Ureter (tissue), 1 donor: ENCODE results near the gene NPAS4. TPM values are rescaled to one million over a fixed set of nuclear protein-coding genes. Genes with fewer than 3 reads are reported as not detected.
"Not testable (repeated sequence)": the region's sequence is repeated elsewhere in the genome, so short reads cannot be mapped to it uniquely, and the experiment has no call there.

Source experiments
- DNase-seq: peaks from one replicate; pipeline ENCODE4 v3.0.0-alpha.2; 2020; ENCODE audit warnings: low spot score
- total RNA-seq: library from RNA; stranded (reverse); gene quantifications from one replicate; pipeline ENCODE4 v1.2.4, GENCODE V29; 2023
- donor health status: DM: yes; HTN: yes; CAD: no.

Gene NPAS4
- total RNA-seq, 1 donor from 2014 or later = 1.2 TPM

DNA sequence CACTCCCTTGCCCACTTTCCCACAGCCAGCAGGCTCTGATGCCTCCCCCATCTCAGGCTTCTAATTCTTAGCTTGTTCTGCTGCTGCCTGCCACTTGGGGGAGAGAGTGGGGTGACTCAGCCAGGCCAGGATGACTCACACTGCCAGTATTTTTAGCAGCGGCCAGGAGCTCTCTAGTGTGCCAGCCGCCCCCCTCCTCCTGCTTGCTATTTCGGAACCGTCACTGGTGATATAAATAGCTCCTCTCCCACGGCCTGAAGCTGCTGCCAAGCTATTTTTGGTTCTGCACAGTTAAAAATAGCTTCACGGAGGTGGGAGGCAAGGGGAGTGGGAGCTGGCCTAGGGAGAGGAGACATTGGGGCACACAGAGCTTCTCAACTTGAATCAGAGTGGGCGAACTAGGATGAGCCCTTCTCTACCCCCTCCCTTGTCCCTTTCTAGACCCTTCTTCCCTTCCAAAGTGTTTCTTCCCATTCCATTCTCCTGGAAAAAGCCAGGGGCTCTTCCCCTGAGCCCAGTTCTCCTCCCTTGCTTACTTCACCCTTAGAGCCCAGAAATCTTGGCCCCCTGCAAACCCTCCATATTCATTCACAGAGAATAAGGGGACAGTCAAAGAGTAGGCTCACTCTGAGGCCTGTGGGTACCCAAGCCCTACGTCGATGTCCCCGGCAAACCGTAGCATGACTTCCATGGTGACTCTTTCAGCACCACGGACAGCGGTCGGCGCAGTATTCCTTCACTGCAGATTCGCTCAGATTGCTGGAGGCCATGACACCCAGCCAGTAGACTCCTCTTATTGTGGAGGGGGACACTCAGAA is 2.5 kb upstream of the NPAS4 start:
- DNase-seq = peak; percentile 78

DNA sequence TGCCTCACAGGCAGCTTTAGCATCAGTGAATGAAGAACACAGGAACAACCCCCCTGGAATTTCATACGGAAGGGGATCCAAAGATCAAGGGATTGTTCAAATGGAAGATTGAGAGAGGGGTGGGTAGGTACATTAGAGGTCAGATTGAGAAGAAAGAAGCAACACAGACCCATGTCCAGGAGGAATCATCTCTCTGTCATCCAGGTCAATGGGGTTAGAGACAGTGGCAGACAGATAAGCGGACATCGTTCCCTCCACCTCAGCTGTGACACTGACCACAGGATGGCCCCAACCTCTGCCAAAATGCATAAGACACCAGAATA is 1.9 kb upstream of the NPAS4 start:
- no peak for DNase-seq

DNA sequence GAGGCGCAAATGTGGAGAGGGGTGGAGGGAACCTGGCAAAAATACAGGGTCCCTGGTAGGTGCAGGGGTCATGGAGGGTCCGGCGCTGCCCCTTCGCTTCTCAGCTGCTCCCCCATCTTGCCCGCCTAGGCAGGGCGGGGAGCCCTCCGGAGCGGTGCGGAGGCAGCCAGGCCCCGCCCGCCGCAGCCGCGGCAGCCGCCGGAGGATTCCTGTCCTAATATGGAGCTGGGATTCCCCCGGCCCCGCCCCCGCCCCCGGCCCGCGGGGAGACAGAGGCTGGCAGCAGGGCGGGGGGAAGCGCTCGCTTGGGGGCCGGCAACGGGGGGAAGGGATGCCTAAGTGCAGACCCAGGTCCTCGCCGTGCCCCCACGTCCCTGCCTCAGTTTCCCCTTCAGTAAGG is 1.0 kb upstream of the NPAS4 start:
- no peak for DNase-seq

DNA sequence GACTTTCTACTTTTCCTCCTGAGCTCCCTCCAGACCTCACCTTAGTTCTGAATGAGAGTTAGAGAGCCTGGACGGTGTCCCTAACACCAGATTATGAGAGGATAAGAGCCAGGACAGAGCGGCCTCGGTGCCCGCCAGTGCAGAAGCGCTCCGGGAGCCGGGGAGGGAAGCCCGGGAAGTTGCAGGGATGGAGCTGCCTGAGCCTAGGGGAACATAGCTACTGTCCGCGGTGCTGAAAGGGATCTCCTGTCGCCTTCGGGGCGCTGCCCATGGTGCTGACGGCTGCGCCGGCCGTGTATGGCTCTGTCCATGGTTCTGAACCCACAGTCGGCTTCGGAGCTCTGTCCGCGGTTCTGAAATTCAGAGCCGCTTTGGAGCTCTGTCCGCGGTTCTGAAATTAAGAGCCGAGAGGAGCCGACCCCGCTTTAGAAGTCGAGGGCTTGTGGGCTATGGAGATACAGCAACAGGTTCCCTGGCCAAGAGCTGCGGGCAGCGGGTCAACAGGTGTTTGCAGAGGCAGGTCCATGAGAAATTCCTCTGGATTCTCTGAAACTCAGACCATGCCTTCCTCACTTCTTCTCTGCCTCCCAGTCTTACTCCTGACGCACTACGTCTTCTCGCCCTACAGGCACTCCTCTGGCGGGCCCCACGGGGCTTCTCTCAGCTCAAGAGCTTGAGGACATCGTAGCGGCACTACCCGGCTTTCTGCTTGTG is 814 bp downstream of the NPAS4 start:
- DNase-seq = peak; percentile 92

DNA sequence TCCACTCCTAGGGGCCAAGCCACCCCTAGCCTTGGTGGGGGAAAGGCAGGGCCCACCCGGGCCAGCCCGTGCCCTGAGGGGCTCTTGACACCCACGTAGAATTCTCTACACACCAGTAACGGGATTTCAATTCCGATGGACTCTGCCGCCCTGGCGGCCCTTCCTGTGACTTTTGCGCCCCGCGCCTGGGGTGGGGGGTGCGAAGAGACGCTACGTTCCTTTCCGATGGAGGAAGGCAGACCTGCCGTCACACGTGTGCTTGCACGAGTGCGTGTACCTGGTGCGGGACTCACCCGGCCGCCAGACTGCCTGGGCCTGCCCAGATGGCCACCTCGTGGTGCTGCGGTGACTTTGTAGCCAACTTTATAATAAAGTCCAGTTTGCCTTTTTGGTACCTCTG is 5.5 kb downstream of the NPAS4 start:
- DNase-seq = no peak

DNA sequence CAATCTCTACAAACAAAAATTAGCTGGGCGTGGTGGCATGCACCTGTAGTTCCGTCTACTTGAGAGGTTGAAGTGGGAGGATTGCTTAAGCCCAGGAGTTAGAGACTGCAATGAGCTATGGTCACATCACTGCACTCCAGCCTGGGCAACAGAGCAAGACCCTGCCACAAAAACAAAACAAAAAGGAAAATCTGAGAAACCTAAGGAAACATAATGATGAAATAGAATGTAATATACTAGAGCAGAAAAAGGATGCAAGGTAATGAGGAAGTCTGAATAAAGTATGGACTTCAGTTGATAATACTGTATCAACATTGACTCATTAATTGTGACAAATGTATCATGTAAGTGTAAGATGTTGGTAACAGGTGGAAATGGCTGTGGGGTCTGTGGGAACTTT is 8.1 kb downstream of the NPAS4 start:
- no peak for DNase-seq

DNA sequence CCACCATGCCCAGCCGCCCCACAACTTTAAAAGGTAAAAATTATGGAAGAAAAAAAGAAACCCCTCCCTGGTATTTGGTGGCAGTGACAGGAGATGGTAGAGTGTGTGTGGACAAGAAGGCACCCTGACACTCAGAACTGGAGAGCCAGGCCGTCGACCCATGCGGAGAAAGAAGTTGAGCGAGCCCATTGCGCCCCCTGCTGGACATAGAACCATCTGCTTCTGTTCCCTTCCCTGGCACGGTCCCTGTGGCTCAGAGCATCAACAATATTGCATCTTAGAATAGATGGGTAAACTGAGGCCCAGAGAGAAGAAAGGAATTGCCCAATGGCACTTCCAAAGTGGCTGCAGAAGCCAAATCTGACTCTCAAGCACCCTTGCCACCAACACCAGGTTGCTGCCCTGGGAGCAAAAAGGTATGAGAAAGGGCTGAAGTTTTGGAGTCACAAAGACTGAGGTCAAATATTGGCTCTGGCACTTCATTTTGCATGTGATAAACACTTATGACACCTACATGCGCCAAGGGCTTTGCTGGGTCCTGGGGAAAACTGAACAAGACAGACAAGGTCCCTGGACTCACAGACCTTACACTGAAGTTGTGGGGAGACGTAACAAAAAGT is 9.3 kb downstream of the NPAS4 start:
- DNase-seq = peak; percentile 66

DNA sequence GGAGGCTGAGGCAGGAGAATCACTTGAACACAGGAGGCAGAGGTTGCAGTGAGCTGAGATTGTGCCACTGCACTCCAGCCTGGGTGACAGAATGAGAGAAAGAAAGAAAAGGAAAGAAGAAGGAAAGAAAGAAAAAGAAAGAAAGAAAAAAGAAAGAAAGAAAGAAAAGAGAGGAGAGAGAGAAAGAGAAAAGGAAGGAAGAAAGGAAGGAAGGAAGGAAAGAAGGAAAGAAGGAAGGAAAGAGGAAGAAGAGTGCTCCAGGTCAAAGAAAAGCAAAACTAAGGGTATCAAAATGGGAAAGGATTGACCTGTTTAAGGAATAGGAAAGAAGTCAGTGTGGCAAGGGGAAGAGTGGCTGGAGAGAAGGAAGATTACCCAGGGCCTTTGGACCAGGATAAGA is 10.5 kb downstream of the NPAS4 start:
- DNase-seq = not testable (repeated sequence)

DNA sequence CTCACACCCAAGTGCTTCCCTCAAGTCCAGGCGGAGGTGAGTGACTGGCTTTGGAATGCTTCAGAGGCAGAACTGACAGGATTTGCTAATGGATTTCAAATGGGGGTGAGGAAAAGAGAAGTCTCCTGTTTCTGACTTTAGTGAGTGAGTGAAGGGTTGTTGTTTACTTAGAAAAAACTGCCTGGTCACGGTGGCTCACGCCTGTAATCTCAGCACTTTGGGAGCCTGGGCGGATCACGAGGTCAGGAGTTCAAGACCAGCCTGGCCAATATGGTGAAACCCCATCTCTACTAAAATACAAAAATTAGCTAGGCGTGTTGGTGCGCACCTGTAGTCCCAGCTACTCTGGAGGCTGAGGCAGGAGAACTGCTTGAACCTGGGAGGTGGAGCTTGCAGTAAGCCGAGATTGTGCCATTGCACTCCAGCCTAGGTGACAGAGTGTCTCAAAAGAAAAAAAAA is 11.1 kb downstream of the NPAS4 start:
- DNase-seq = not testable (repeated sequence)

DNA sequence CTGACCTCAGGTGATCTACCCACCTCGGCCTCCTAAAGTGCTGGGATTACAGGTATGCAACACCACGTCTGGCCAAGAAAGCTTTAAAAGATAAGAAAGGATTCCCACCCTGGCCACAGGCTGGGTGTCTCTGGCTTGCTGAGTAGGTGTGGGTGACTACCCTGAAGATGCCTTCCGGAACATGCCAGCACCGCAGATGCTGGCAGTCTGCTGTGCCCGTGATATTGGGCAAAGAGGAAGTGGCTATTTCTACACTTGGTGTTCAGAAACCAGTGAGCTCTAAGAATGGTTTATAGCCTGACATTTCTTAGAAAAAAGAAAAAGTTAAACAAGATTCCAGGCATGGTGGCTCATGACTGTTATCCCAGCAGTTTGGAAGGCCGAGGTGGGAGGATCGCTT is 11.8 kb downstream of the NPAS4 start:
- no peak for DNase-seq

DNA sequence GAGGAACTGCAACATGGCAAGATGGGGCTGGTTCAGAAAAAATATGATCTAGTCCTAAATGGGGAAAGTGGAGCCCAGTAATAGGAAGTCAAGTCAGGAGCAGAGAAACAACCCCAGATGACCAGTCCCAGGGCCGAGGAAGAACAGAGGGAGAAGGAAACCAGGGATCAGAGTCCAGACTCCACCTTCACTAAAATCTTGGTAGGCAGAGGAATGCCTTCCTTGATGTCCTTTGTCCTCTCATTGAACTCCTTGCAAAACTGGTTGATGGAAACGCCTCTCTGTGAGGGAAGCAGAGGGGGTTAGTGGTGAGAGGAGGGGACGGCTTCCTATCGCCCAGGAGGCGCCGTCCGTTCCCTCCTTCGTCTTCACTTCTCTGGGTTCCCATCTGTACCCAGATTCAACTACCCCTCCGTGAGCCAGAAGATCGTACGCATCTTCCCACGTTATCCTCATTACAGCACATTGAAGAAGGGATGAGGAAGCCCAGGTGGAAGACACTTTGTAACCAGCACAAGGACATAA is 17.2 kb downstream of the NPAS4 start:
- DNase-seq = no peak

DNA sequence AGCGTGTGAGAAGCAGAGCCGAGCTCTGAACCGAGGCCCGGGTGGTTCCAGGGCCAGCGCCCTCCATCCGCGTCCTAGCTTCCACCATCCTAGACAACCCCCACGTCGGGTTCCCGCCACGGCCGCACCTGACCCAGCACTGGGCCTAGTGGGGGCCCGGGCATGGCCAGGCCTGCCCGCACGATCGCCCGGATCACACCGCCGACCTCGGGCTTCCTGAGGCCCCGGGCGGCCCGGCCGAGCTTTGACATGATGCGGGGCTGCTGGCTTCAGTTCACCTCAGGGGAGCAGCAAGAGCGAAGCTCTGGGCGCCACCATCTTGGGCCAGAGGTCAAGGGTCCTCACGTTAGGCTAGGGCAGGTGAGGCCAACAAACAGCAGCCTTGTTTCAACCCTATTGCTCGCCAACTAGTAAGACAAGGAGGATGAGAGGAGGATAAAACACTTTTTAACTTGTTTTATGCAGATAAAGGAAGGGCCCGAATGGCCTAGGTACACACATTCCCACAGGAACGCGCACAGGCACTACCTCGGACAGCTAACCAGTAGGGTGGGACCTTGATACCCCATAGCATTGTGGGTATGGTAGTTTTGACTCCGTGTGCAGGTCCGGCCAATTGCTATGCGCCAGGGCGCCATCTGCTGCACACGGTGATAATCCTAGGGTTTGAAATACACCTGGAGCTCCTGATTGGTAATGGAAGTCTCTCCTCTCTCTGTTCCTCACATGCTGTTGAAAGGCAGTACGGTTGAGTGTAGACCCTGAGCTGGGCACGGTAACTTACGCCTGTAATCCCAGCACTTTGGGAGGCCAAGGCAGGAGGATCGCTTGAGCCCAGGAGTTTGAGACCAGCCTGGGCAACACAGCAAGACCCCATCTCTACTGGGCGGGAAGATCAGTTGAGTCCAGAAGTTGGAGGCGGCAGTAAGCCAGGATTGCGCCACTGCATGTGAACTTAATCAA is 17.9 kb downstream of the NPAS4 start, which contains the start of gene MRPL11:
Gene MRPL11, minus strand, starts transcription at position 345 of the 963 bp plus-strand sequence. Its CDS starts 94 bp downstream, at position 251.
- DNase-seq = peak; percentile 86

DNA sequence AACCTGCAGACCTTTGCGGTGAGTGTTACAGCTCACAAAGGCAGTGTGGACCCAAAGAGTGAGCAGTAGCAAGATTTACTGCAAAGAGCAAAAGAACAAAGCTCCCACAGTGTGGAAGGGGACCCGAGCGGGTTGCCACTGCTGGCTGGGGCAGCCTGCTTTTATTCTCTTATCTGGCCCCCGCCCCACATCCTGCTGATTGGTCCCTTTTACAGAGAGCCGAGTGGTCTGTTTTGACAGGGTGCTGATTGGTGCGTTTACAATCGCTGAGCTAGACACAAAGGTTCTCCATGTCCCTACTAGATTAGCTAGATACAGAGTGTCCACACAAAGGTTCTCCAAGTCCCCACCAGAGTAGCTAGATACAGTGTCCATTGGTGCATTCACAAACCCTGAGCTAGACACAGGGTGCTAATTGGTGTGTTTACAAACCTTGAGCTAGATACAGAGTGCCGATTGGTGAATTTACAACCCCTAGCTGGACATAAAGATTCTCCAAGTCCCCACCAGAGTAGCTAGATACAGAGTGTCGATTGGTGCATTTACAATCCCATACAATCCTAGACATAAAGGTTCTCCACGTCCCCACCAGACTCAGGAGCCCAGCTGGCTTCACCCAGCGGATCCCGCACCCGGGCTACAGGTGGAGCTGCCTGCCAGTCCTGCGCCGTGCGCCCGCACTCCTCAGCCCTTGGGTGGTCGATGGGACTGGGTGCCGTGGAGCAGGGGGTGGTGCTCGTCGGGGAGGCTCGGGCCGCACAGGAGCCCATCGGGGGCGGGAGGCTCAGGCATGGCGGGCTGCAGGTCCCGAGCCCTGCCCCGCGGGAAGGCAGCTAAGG is 19.5 kb downstream of the NPAS4 start:
- DNase-seq = not testable (repeated sequence)

DNA sequence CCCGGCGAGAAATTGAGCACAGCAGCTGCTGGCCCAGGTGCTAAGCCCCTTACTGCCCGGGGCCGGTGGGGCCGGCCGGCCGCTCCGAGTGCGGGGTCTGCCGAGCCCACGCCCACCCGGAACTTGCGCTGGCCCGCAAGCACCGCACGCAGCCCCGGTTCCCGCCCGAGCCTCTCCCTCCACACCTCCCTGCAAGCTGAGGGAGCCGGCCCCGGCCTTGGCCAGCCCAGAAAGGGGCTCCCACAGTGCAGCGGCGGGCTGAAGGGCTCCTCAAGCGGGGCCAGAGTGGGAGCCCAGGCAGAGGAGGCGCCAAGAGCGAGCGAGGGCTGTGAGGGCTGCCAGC is 20.1 kb downstream of the NPAS4 start:
- DNase-seq = not testable (repeated sequence)

DNA sequence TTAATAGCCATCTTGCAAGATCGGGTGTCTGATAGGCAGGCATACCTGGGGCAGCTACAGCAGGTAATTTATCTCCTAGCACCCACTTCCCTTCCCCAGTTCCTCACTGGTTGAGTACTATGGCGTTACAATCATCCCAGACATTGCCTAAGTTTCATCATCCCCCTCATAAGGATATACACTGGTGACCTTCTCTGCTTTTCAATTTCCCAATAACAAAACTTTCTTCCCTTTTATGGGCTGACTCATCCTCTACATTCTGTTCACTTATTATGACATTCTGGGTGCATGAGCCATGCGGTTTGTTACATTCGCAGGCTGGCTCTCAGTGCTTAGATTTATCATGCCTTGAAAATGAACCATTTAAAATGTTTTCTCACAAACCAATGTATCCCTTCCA is 22.8 kb downstream of the NPAS4 start:
- DNase-seq = no peak

DNA sequence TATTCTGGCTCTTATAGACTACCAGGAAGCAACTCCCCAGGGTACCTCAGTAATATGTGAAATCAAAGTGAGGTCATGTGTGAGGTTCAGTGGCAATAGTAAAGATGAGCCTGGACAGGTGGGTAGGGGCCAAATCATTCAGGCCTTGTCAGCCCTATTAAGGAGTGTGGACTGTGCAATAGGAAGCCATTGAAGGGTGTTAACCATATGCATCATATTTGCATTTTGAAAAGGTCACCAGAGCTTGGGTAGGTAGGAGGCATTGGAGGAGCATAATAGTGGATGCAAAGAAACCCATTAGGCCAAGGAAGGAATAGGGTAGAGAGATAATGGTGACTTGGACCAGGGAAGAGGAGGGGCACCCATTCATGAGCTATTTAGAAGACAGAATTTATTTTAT is 26.2 kb downstream of the NPAS4 start:
- no peak for DNase-seq

DNA sequence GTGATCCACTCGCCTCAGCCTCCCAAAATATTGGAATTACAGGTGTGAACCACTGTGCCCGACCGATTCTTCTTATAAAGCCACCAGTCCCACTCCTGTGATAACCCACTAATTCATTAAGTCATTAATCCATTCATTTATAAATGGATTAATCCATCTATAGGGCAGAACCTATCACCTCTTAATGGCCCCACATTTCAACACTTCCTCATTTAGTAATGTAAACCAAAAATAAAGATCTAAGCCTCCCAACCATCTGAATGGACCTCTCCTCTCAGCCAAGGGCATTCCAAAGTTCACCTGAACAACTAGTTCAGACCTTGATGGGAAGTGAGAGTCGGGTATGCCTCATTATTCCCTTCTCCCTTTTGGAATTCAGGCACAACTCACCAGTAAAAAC is 27.7 kb downstream of the NPAS4 start:
- DNase-seq = no peak

DNA sequence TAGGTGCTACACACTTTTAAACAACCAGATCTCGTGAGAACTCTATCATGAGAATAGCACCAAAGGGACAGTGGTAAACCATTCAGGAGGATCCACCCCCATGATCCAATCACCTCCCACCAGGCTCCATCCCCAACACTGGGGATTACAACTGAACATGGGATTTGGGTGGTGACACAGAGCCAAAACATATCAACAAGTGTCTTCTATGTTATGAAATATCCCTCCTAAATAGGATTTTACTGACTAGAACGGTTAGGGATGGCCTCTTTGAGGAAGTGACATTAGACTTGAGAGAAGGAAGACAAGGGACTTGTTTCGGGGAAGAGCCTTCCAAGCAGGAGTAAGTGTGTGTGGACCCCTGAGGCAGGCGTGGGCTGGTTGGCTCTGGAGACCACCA is 29.7 kb downstream of the NPAS4 start:
- DNase-seq = no peak

DNA sequence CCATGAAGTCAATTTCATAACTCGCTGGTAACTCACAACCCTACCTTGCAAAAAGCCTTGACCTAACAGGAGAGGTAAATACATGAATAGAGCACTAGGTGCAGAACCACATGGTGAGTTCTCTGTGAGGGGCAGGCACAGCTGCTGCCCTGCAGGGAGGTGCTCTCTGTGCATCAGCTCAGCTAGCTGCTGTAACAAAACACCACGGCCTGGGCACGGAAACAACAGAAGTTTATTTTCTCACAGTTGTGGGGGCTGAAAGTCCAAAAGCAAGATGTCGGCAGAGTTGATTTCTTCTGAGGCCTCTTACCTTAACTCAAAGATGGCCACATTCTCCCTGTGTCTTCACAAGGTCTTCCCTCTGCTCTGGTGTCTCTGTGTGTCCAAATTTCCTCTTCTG is 30.8 kb downstream of the NPAS4 start:
- no peak for DNase-seq

DNA sequence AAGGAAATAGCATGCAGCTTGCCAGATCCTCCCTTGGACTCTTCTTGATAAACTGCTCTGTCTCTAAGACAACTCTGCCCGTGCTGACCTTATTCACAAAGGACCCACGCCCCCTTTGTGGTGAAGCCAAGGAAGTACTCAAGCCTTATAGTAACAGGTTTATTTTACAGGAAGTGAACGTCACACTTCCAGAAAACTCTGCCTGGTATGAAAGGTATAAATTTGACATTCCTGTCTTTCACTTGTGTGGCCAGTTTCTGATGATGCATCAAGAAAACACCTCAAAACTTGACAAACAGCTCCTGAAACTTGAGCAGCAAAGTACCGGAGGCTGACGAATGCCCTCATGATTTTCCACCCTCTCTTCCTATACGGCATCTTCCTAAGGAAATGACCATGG is 33.4 kb downstream of the NPAS4 start:
- no peak for DNase-seq

DNA sequence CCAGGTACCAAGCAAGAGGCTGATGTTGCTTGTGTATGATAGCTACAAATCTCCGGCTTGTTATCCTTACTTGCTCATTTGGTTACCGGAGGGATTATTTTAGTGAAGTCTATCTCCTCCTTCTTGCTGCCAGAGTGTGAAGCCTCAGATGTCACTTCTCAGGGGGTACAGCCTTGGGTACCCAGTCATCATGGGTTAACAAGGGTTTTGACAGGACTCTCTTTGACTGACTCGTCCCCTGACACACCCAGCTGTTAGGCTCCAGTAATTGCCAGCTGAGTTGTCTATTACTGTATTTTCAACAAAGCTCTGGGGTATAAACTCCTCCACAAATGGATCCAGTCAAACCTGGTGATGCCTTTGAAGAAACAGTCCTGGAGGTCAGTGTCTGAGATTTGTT is 34.0 kb downstream of the NPAS4 start:
- no peak for DNase-seq
